ENCODE measurements around the gene OBSCN. TPM values are rescaled to one million over a fixed set of nuclear protein-coding genes. Genes with fewer than 3 reads are reported as not detected.
A peak's percentile ranks its signal among the peaks of the same experiment; 100 is the strongest.

OBSCN gene
- total RNA-seq, 1 experiment from 2014 or later, result 33.3 TPM

DNA sequence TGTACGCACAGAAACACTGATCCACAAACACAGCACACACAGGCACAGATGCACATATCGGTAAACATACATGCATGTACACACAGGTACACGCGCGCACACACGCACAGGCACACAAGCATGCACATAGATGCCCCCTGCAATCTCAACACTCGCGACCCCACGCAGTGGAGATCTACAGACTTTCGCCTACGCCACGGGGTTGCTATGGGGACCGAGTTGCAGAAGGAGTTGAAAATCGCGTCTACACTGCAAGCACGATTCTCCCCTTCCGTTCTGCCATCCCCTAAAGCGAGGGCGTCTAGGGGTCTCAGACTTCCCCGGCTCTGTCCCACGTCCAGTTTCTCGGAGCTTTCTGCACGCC is 208.0 kb downstream of the OBSCN start:
- TF ChIP-seq, protein P1, sequence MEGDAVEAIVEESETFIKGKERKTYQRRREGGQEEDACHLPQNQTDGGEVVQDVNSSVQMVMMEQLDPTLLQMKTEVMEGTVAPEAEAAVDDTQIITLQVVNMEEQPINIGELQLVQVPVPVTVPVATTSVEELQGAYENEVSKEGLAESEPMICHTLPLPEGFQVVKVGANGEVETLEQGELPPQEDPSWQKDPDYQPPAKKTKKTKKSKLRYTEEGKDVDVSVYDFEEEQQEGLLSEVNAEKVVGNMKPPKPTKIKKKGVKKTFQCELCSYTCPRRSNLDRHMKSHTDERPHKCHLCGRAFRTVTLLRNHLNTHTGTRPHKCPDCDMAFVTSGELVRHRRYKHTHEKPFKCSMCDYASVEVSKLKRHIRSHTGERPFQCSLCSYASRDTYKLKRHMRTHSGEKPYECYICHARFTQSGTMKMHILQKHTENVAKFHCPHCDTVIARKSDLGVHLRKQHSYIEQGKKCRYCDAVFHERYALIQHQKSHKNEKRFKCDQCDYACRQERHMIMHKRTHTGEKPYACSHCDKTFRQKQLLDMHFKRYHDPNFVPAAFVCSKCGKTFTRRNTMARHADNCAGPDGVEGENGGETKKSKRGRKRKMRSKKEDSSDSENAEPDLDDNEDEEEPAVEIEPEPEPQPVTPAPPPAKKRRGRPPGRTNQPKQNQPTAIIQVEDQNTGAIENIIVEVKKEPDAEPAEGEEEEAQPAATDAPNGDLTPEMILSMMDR (conservative IDR thresholded peaks at IDR 0.05), result no peak
- no peak overlapping the region for H3K23ac ChIP-seq (ENCODE audit: insufficient read length, low read depth, low read length)
- H4K91ac ChIP-seq (ENCODE audit: insufficient read length, low read depth, low read length), result no peak overlapping the region
- H3K27ac Mint-ChIP-seq, result no peak overlapping the region
- no peak overlapping the region for H2BK5ac ChIP-seq (ENCODE audit: insufficient read length, low read length)
- H2AFZ ChIP-seq (ENCODE audit: low read length), result no peak overlapping the region
- no peak overlapping the region; the same call in 1 of the 2 replicates for H3K14ac ChIP-seq (ENCODE audit: insufficient read depth, low read length)
- no peak overlapping the region for H2BK20ac ChIP-seq (ENCODE audit: low read depth, low read length, poor library complexity, severe bottlenecking)
- H2AK5ac ChIP-seq (ENCODE audit: insufficient read length, low read length), result no peak overlapping the region
- H3K27me3 Mint-ChIP-seq (ENCODE audit: low read depth), result peaks cover 74% of the 10 kb centered on the region
- no peak overlapping the region for H3K9ac ChIP-seq (ENCODE audit: extremely low read depth, insufficient read length, low read length)
- H3K9me3 Mint-ChIP-seq, result 0 out of 5 replicates have a peak, but pooled peaks cover 0 to under 1% of the 10 kb centered on the region in 2 experiments
- no peak overlapping the region for H2BK15ac ChIP-seq (ENCODE audit: low read depth, low read length)
- no peak overlapping the region for H2BK120ac ChIP-seq (ENCODE audit: low read depth, low read length, poor library complexity, severe bottlenecking)
- no peak overlapping the region for H3K4ac ChIP-seq (ENCODE audit: low read depth, low read length)
- no peak overlapping the region for H2BK12ac ChIP-seq (ENCODE audit: insufficient read length, low read depth, low read length)
- H3K36me3 Mint-ChIP-seq (ENCODE audit: insufficient read depth in 1 of 3, low read depth in 3 of 3), result peaks cover 0 to 8% (median 3%) of the 10 kb centered on the region in 3 experiments; a peak in 6 of 7 replicates
- peak overlapping the region; percentile 70 to 77 for H3K4me3 Mint-ChIP-seq
- H3K27me3 ChIP-seq (ENCODE audit: insufficient read depth, low read length), result peaks cover 23% of the 10 kb centered on the region; the same call in 1 of the 2 replicates
- DNase-seq, result no peak
- H4K20me1 ChIP-seq (ENCODE audit: control insufficient read depth, insufficient read depth, insufficient read length), result peaks cover 2% of the 10 kb centered on the region
- H3K4me1 Mint-ChIP-seq, result peaks cover 16 to 17% of the 10 kb centered on the region in 2 experiments
- no peaks in the 10 kb centered on the region for H3K23me2 ChIP-seq (ENCODE audit: insufficient read length, low read depth, low read length, poor library complexity, severe bottlenecking)
- no peaks in the 10 kb centered on the region for H3K4me1 ChIP-seq (ENCODE audit: insufficient read depth, low read length)
- no peak overlapping the region for H3K27ac ChIP-seq (ENCODE audit: insufficient read length, low read depth, low read length)
- H3K79me2 ChIP-seq (ENCODE audit: insufficient read depth, low read length), result no peaks in the 10 kb centered on the region
- H3K56ac ChIP-seq (ENCODE audit: insufficient read length, low read depth, low read length), result no peak overlapping the region
- H3T11ph ChIP-seq (ENCODE audit: low read length), result no peak overlapping the region
- peak overlapping the region; percentile 21 for H3K4me2 ChIP-seq (ENCODE audit: insufficient read depth, insufficient read length, low read length)
- no peaks in the 10 kb centered on the region for H3K9me3 ChIP-seq (ENCODE audit: control insufficient read depth, low read depth, low read length)
- no CpG with 5 or more reads among the region's 23 CpGs for WGBS (ENCODE audit: extremely low coverage, insufficient read length, low lambda C conversion rate)
- no peak overlapping the region for H4K5ac ChIP-seq (ENCODE audit: insufficient read length, low read depth, low read length)
- H3K79me1 ChIP-seq (ENCODE audit: insufficient read depth, low read depth, low read length, poor library complexity, severe bottlenecking), result no peaks in the 10 kb centered on the region
- no peak overlapping the region for H4K8ac ChIP-seq (replicated peaks; ENCODE audit: insufficient read length, low read depth, low read length)
- H3K18ac ChIP-seq (ENCODE audit: insufficient read length, low read depth, low read length), result no peak overlapping the region

Data from H9 (cell line).